Stimulated activated CD8-positive, alpha-beta memory T cell treated with anti-CD3 and anti-CD28 coated beads, Interleukin-12 subunit alpha, Interleukin-12 subunit beta, amount 100 ng/mL, for 4 hours (primary cell): ENCODE results near the gene SSTR4.
"Not testable (repeated sequence)": the region's sequence is repeated elsewhere in the genome, so short reads cannot be mapped to it uniquely, and the experiment has no call there.

ENCODE experiments used
- DNase-seq: peaks from one replicate; pipeline ENCODE4 v3.0.0-alpha.2; 2020; ENCODE audit warnings: low read depth

Gene SSTR4

GRCh38 chr20:23018432-23018831 is 16.7 kb upstream of the SSTR4 start:
- DNase-seq: no peak

GRCh38 chr20:23018941-23019340 is 16.2 kb upstream of the SSTR4 start:
- DNase-seq: no peak

GRCh38 chr20:23019403-23019802 is 15.7 kb upstream of the SSTR4 start:
- DNase-seq: no peak

- no peak for DNase-seq
Observed at GRCh38 chr20:23020230-23021018, 14.7 kb upstream of the SSTR4 start.

GRCh38 chr20:23021541-23021940 is 13.6 kb upstream of the SSTR4 start:
- no peak for DNase-seq

GRCh38 chr20:23021951-23022350 is 13.2 kb upstream of the SSTR4 start:
- no peak for DNase-seq

- no peak for DNase-seq
Observed at GRCh38 chr20:23022849-23023248, 12.3 kb upstream of the SSTR4 start.

GRCh38 chr20:23023621-23024177 is 11.4 kb upstream of the SSTR4 start:
- no peak for DNase-seq

- DNase-seq: no peak
Observed at GRCh38 chr20:23024701-23025100, 10.4 kb upstream of the SSTR4 start.

GRCh38 chr20:23025503-23025902 is 9.6 kb upstream of the SSTR4 start:
- DNase-seq: not testable (repeated sequence)

- DNase-seq: no peak
Observed at GRCh38 chr20:23027721-23028120, 7.4 kb upstream of the SSTR4 start.

- DNase-seq: no peak
Observed at GRCh38 chr20:23028392-23028791, 6.7 kb upstream of the SSTR4 start.

- DNase-seq: no peak
Observed at GRCh38 chr20:23029324-23029723, 5.8 kb upstream of the SSTR4 start.

- DNase-seq: no peak
Observed at GRCh38 chr20:23031346-23031745, 3.8 kb upstream of the SSTR4 start.

GRCh38 chr20:23032056-23032749 is 2.9 kb upstream of the SSTR4 start:
- DNase-seq: no peak

- DNase-seq: no peak
Observed at GRCh38 chr20:23032750-23033078, 2.4 kb upstream of the SSTR4 start.

GRCh38 chr20:23033918-23034317 is 1.2 kb upstream of the SSTR4 start:
- DNase-seq: no peak

- no peak for DNase-seq
Observed at GRCh38 chr20:23035731-23036130, 619 bp downstream of the SSTR4 start.

GRCh38 chr20:23036371-23036770 is 1.3 kb downstream of the SSTR4 start:
- no peak for DNase-seq

- no peak for DNase-seq
Observed at GRCh38 chr20:23037017-23037481, 1.9 kb downstream of the SSTR4 start.

- no peak for DNase-seq
Observed at GRCh38 chr20:23039136-23039875, 4.2 kb downstream of the SSTR4 start.

- DNase-seq: no peak
Observed at GRCh38 chr20:23039885-23040508, 4.9 kb downstream of the SSTR4 start.
